Adrenal gland (tissue), 5 donors: ENCODE measurements around the gene RIC3.

Source experiments
- POLR2A ChIP-seq, 2 donors: fragments of 450-650 bp; IDR thresholded peaks; one replicate each; pipeline ENCODE4 v1.6.1; 2017; ENCODE audit warnings: antibody characterized with exemption in 2 of 2, mild to moderate bottlenecking in 2 of 2, moderate library complexity in 1 of 2
- TF ChIP-seq, protein P1 (sequence below), 6 experiments: fragments of 450-650 bp in 4 of 6; fragments of 200-600 bp in 2 of 6; sonication (generic) in 1 of 6; IDR thresholded peaks; 1 replicate in 5 of 6; 2 replicates in 1 of 6; pipeline versions ENCODE4 v1.5.1 to v1.8.0; 2016 to 2021; ENCODE audit warnings: antibody characterized with exemption in 6 of 6, mild to moderate bottlenecking in 2 of 6, moderate library complexity in 1 of 6
- donor health status: DM: no; HTN: no; CAD: no.

- TF ChIP-seq, protein P1, sequence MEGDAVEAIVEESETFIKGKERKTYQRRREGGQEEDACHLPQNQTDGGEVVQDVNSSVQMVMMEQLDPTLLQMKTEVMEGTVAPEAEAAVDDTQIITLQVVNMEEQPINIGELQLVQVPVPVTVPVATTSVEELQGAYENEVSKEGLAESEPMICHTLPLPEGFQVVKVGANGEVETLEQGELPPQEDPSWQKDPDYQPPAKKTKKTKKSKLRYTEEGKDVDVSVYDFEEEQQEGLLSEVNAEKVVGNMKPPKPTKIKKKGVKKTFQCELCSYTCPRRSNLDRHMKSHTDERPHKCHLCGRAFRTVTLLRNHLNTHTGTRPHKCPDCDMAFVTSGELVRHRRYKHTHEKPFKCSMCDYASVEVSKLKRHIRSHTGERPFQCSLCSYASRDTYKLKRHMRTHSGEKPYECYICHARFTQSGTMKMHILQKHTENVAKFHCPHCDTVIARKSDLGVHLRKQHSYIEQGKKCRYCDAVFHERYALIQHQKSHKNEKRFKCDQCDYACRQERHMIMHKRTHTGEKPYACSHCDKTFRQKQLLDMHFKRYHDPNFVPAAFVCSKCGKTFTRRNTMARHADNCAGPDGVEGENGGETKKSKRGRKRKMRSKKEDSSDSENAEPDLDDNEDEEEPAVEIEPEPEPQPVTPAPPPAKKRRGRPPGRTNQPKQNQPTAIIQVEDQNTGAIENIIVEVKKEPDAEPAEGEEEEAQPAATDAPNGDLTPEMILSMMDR (IDR thresholded peaks at IDR 0.05) = no peak
- TF ChIP-seq POLR2A (IDR thresholded peaks at IDR 0.05) = no peak
These were observed 88.7 kb downstream of the RIC3 start for GRCh38 chr11:8080069-8080670.
